ENCODE data around the gene HDHD2.

The HDHD2 gene

DNA sequence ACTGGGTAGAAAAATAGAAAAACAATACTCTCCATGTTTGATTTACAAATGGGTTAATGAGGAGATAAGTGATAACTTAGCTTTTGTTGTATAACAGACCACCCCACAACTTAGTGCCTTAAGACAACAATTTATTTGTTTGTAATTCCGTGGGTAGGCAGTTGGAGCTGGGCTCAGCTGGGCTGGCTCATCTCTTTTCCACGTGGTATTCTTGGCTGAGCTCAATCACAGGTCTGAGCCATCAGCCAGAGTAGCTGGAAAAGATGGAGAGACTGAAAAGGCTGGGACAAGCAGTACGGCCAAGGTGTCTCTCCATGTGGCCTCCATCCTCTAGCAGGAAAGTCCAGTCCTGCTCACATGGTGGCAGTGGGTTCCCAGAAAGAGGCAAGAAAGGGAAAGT lies 82.7 kb downstream of the HDHD2 start:
- DNase-seq (ENCODE audit: low read depth in 3 of 3, low spot score in 1 of 3), result no peak

DNA sequence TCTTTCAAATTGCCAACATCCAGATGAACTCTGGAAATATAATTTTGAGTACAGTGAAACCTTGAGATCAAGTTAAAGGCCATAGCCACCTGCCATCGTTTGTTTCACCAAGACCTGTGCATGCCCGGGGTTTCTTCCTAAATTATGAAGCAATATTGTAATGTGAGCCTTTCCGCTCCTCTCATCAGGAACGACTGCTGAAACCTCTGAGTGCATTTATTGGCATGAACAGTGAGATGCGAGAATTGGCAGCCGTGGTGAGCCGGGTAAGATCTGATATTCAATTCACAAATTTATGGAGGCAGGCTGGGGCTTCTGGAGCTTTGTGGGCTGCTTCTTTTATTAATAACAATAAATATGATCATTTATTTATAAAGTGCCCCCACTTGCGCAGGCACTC lies 87.2 kb downstream of the HDHD2 start:
- DNase-seq (ENCODE audit: low read depth in 3 of 3, low spot score in 1 of 3), result no peak

DNA sequence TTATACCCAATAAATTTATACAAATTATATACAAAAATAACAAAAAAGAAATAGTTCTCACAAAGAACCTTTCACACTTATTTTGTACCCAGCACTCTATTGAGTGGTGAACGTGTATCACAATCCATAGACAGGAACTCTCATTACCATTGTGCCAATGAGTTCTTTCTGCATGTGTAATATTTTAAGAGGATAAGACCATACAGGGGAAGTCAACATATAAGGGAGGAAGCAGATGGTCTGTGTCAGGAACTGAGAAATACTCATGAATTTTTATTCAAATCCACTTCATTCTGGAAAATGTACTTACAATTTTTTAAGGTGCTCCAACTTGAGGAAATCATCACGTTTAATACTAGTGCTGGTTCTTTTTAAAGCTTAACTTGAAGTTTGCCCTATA lies 87.8 kb downstream of the HDHD2 start:
- no peak for DNase-seq (ENCODE audit: low read depth in 3 of 3, low spot score in 1 of 3)

All from stimulated activated CD4-positive, alpha-beta T cell treated with anti-CD3 and anti-CD28 coated beads, TNF-alpha, amount 100 ng/mL, for 1 hour (primary cell).